GM23248 (cell line): ENCODE results near the gene FAM209A. TPM values are rescaled to one million over a fixed set of nuclear protein-coding genes. Genes with fewer than 3 reads are reported as not detected.

Experiments used
- DNase-seq: peaks from one replicate; pipeline ENCODE4 v3.0.0-alpha.2; 2015
- H2AFZ ChIP-seq: fragments of 200-600 bp; sonication (generic); 2 replicates; pipeline ENCODE4 v1.6.1; 2016; ENCODE audit warnings: antibody characterized with exemption
- H3F3A ChIP-seq: fragments of 200-600 bp; sonication (generic); 2 replicates; pipeline ENCODE4 v1.6.1; 2016; ENCODE audit warnings: mild to moderate bottlenecking, antibody characterized with exemption, mixed run types; ENCODE audit not compliant: insufficient read depth
- H3K27ac ChIP-seq: fragments of 200-600 bp; sonication (generic); 2 replicates; pipeline ENCODE4 v1.5.1; 2016; ENCODE audit warnings: mild to moderate bottlenecking
- H3K27me3 ChIP-seq: fragments of 200-600 bp; sonication (generic); replicated peaks from 2 replicates; pipeline ENCODE4 v1.6.1; 2016; ENCODE audit warnings: mild to moderate bottlenecking; ENCODE audit not compliant: insufficient read depth
- H3K36me3 ChIP-seq: fragments of 200-600 bp; sonication (generic); 2 replicates; pipeline ENCODE4 v1.6.1; 2016; ENCODE audit warnings: low read depth, mild to moderate bottlenecking
- H3K4me1 ChIP-seq: fragments of 200-600 bp; sonication (generic); 2 replicates; pipeline ENCODE4 v1.6.1; 2016; ENCODE audit warnings: mild to moderate bottlenecking; ENCODE audit not compliant: insufficient read depth
- H3K4me2 ChIP-seq: fragments of 200-600 bp; sonication (generic); one replicate; pipeline ENCODE4 v1.6.1; 2016; ENCODE audit warnings: mild to moderate bottlenecking; ENCODE audit not compliant: unreplicated experiment
- H3K4me3 ChIP-seq: fragments of 200-600 bp; sonication (generic); 2 replicates; pipeline ENCODE4 v1.5.1; 2016; ENCODE audit warnings: mild to moderate bottlenecking
- H3K79me2 ChIP-seq: fragments of 200-600 bp; sonication (generic); 2 replicates; pipeline ENCODE4 v1.6.1; 2016; ENCODE audit warnings: mild to moderate bottlenecking; ENCODE audit not compliant: insufficient read depth
- H3K9ac ChIP-seq: fragments of 200-600 bp; sonication (generic); 2 replicates; pipeline ENCODE4 v1.6.1; 2016; ENCODE audit warnings: mild to moderate bottlenecking
- H3K9me2 ChIP-seq: fragments of 200-600 bp; sonication (generic); 2 replicates; pipeline ENCODE4 v1.6.1; 2016; ENCODE audit warnings: mixed run types, mild to moderate bottlenecking, moderate library complexity; ENCODE audit not compliant: insufficient read depth
- H3K9me3 ChIP-seq: fragments of 200-600 bp; sonication (generic); one replicate; pipeline ENCODE4 v1.6.1; 2017; ENCODE audit warnings: low read depth
- H4K20me1 ChIP-seq: fragments of 200-600 bp; sonication (generic); 2 replicates; pipeline ENCODE4 v1.6.0; 2016; ENCODE audit not compliant: insufficient read depth
- EZH2 ChIP-seq: fragments of 200-600 bp; sonication (generic); IDR thresholded peaks from 2 replicates; pipeline ENCODE4 v1.6.1; 2018; ENCODE audit warnings: antibody characterized with exemption, mild to moderate bottlenecking; ENCODE audit not compliant: insufficient read depth, poor library complexity, severe bottlenecking
- EZH2phosphoT487 ChIP-seq: fragments of 200-600 bp; sonication (generic); IDR thresholded peaks from 2 replicates; pipeline ENCODE4 v1.6.1; 2018; ENCODE audit warnings: antibody characterized with exemption, moderate library complexity, mild to moderate bottlenecking, low read depth; ENCODE audit not compliant: insufficient read depth
- WGBS, 2 experiments: methylation state at CpG; one replicate each; pipeline ENCODE4 v1.1.6; 2015 to 2017; ENCODE audit warnings: low lambda C conversion rate in 2 of 2, low coverage in 1 of 2; ENCODE audit errors: missing lambda C conversion rate in 2 of 2; 5-methylcytosine and 5-hydroxymethylcytosine counted together
- in situ Hi-C: fragments of 300-500 bp; cut with MboI; formaldehyde crosslinking; loops from 2 replicates; pipeline ENCODE4 v1.15.0; 2020
- polyA plus RNA-seq: library from polyadenylated mRNA; unstranded; fragments of >200 nt; fragmentation: Nextera tagmentation; extraction: Ambion mirVana; gene quantifications from 2 replicates; pipeline ENCODE4 v1.2.1, GENCODE V29; 2016
- total RNA-seq: library from RNA; depleted of rRNA; stranded (reverse); fragments of >200 nt; shearing (Covaris generic); gene quantifications from 2 replicates; pipeline ENCODE4 v1.2.3, GENCODE V29; 2014

FAM209A gene
- total and polyA plus RNA-seq, 2 experiments from 2014 or later: not detected

DNA sequence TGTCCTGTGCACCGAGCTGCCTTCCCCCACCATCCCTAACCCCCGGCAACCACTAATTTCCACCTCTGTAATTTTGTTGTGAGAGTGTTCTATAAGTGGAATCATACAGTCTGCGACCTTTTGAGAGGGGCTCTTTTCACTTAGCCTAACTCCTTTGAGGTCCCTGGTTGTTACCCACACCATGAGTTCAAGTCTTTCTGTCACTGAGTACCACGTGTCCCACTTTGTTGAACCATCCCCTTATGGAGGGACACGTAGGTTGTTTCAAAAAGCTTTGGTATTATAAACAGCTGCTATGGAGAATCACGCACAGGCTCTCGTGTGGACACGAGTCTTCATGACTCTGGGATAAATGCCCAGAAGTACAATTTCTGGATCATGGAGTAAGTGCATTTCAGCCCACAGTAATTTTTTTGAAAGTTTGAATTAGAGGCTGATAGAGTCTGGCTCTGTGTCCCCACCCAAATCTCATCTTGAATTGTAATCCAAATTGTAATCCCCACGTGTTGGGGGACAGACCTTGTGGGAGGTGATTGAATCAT is 18.0 kb downstream of the FAM209A start:
- 39 to 40% methylated on average over 9 of the region's 9 CpGs for WGBS, 2 experiments

DNA sequence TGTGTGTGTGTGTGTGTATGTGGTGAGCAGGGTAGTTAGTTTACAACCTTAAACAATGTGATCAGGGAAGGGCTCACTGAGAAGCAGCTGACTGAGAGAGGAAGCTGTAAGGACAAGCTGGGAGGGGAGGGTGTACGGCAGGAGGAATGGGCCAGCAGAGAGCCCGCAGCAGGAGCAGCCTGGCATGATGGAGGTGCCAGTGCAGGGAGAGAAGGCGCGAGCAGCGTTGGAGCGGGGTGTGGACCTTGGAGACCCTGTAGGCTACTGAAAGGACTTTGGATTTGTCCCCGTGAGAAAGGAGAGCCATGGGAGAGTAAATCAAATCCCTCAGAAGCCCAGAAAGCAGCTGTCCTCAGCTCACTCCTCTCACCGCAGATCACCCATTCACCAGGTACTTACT is 27.0 kb downstream of the FAM209A start:
- Histone ChIP-seq H3F3A (peaks cover 15% of the 10 kb centered on the region; the same call in 1 of the 2 replicates), H3K9me2 (no peaks in the 10 kb centered on the region), H2AFZ (no peak overlapping the region), H3K4me1 (peaks cover 11% of the 10 kb centered on the region), H3K36me3 (no peaks in the 10 kb centered on the region), H3K27me3 (no peaks in the 10 kb centered on the region), H4K20me1 (no peaks in the 10 kb centered on the region), H3K9ac (no peak overlapping the region), H3K27ac (no peak overlapping the region), H3K9me3 (no peaks in the 10 kb centered on the region), H3K4me3 (no peak overlapping the region), H3K79me2 (no peaks in the 10 kb centered on the region), H3K4me2 (no peak overlapping the region)
- WGBS, 2 experiments: 90 to 95% methylated on average over 8 of the region's 8 CpGs
- in situ Hi-C loops: loop anchor here (10.0 kb wide), 1 partner anchor 423 kb away; no protein-coding TSS in a partner anchor
- DNase-seq: no peak
- TF ChIP-seq EZH2 (no peak), EZH2phosphoT487 (no peak)

More for the DNA sequence above, 18.0 kb downstream of the FAM209A start:
- H3K79me2 ChIP-seq: no peaks in the 10 kb centered on the region
- no peaks in the 10 kb centered on the region for H3K36me3 ChIP-seq
- no peak overlapping the region for H3K27ac ChIP-seq
- H4K20me1 ChIP-seq: no peaks in the 10 kb centered on the region
- H3K9me3 ChIP-seq: no peaks in the 10 kb centered on the region
- peak; percentile 23 for DNase-seq
- TF ChIP-seq EZH2phosphoT487: no peak
- TF ChIP-seq EZH2: no peak
- H3F3A ChIP-seq: no peaks in the 10 kb centered on the region
- H3K4me1 ChIP-seq: no peaks in the 10 kb centered on the region
- no peak overlapping the region for H2AFZ ChIP-seq
- no peak overlapping the region for H3K4me2 ChIP-seq
- H3K4me3 ChIP-seq: no peak overlapping the region
- H3K9me2 ChIP-seq: no peaks in the 10 kb centered on the region
- H3K9ac ChIP-seq: no peak overlapping the region
- in situ Hi-C loops: loop anchor here (10.0 kb wide), 1 partner anchor 512 kb away; no protein-coding TSS in a partner anchor
- no peaks in the 10 kb centered on the region for H3K27me3 ChIP-seq

DNA sequence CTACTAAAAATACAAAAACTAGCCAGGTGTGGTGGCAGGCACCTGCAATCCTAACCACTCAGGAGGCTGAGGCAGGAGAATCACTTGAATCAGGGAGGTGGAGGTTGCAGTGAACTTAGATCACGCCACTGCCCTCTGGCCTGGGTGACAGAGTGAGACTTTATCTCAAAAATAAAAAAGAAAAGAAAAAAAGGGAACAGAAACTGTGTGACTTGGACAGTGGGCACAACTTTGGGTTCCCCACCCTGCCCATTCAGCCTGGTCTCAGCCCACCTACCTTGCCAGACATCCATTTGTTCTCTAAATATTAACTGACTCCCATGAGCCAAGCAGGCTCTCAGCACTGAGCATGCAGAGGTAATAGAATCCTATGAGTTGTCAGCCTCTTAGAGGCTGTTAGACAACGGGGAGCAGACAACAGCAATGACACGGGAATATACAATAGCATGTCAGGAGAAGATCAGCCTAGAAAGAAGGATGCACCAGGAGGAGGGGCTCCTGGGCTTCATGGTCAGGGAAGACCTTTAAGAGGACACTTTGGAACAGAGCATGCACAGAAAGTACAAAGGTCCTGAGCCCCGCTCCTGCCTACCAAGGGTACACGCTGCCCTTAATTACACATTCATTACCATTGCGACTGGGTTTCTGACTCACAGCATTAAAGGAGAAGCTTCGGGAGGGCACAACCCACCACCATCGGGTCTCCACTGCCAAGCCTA is 28.5 kb downstream of the FAM209A start:
- no peak overlapping the region for H3K9ac ChIP-seq
- H3F3A ChIP-seq: peaks cover 15% of the 10 kb centered on the region; the same call in 1 of the 2 replicates
- H3K27me3 ChIP-seq: no peaks in the 10 kb centered on the region
- no peak overlapping the region for H3K4me3 ChIP-seq
- H3K9me2 ChIP-seq: no peaks in the 10 kb centered on the region
- H4K20me1 ChIP-seq: no peaks in the 10 kb centered on the region
- no peaks in the 10 kb centered on the region for H3K79me2 ChIP-seq
- no peak overlapping the region for H3K27ac ChIP-seq
- no peak for DNase-seq
- H3K4me1 ChIP-seq: peaks cover 11% of the 10 kb centered on the region
- WGBS, 2 experiments: 89 to 93% methylated on average over 8 of the region's 8 CpGs
- H3K9me3 ChIP-seq: no peaks in the 10 kb centered on the region
- in situ Hi-C loops: loop anchor here (10.0 kb wide), 1 partner anchor 422 kb away; no protein-coding TSS in a partner anchor
- no peak for TF ChIP-seq EZH2
- no peak for TF ChIP-seq EZH2phosphoT487
- H3K4me2 ChIP-seq: no peak overlapping the region
- H3K36me3 ChIP-seq: no peaks in the 10 kb centered on the region
- H2AFZ ChIP-seq: no peak overlapping the region

DNA sequence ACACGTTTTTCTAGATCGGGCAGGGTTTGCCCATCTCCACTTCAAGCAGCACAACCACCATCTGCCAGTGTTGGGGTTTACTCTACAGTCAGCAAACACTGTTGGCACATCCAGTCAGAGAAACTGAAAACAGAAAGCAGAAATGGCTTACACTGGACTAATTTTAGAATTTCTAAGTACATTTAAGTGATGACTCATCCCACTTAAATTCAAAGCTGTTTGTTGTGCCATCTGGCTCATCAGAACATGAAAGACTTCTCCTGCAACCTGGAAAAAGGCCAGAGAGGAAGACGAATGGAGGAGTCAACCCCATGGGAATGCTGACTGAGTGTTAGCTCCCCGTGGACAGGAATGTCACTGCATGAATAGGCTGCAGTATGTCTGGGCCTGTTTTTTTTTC is 30.3 kb downstream of the FAM209A start:
- Histone ChIP-seq H3K9ac (peak overlapping the region; percentile 42), H2AFZ (no peak overlapping the region), H3K9me2 (no peaks in the 10 kb centered on the region), H3K4me3 (peak overlapping the region; percentile 56), H3K79me2 (no peaks in the 10 kb centered on the region), H3K27me3 (no peaks in the 10 kb centered on the region), H3K9me3 (no peaks in the 10 kb centered on the region), H4K20me1 (no peaks in the 10 kb centered on the region), H3K4me1 (peaks cover 11% of the 10 kb centered on the region), H3K4me2 (peak overlapping the region; percentile 69), H3F3A (peaks cover 15% of the 10 kb centered on the region; the same call in 1 of the 2 replicates), H3K36me3 (no peaks in the 10 kb centered on the region), H3K27ac (peak overlapping the region; percentile 54)
- peak; percentile 97 for DNase-seq
- in situ Hi-C loops: loop anchor here (10.0 kb wide), 1 partner anchor 420 kb away; no protein-coding TSS in a partner anchor
- 0 to 2% methylated on average over 4 of the region's 4 CpGs for WGBS, 2 experiments
- TF ChIP-seq EZH2phosphoT487: no peak
- no peak for TF ChIP-seq EZH2
